Renal cortical epithelial cell (primary cell): ENCODE measurements around the gene PDLIM5. TPM values are rescaled to one million over a fixed set of nuclear protein-coding genes. Genes with fewer than 3 reads are reported as not detected.
"Not testable (repeated sequence)": the region's sequence is repeated elsewhere in the genome, so short reads cannot be mapped to it uniquely, and the experiment has no call there.

Experiments
- DNase-seq: peaks from one replicate; pipeline ENCODE4 v3.0.0-alpha.2; 2011; ENCODE audit warnings: low read depth
- total RNA-seq: library from RNA; depleted of rRNA; stranded (reverse); fragments of >200 nt; gene quantifications from 2 replicates; pipeline ENCODE4 v1.2.3, GENCODE V29; 2014

PDLIM5 gene, protein sequence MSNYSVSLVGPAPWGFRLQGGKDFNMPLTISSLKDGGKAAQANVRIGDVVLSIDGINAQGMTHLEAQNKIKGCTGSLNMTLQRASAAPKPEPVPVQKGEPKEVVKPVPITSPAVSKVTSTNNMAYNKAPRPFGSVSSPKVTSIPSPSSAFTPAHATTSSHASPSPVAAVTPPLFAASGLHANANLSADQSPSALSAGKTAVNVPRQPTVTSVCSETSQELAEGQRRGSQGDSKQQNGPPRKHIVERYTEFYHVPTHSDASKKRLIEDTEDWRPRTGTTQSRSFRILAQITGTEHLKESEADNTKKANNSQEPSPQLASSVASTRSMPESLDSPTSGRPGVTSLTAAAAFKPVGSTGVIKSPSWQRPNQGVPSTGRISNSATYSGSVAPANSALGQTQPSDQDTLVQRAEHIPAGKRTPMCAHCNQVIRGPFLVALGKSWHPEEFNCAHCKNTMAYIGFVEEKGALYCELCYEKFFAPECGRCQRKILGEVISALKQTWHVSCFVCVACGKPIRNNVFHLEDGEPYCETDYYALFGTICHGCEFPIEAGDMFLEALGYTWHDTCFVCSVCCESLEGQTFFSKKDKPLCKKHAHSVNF
- total RNA-seq: 58.0 and 96.0 TPM in 2 replicates

DNA sequence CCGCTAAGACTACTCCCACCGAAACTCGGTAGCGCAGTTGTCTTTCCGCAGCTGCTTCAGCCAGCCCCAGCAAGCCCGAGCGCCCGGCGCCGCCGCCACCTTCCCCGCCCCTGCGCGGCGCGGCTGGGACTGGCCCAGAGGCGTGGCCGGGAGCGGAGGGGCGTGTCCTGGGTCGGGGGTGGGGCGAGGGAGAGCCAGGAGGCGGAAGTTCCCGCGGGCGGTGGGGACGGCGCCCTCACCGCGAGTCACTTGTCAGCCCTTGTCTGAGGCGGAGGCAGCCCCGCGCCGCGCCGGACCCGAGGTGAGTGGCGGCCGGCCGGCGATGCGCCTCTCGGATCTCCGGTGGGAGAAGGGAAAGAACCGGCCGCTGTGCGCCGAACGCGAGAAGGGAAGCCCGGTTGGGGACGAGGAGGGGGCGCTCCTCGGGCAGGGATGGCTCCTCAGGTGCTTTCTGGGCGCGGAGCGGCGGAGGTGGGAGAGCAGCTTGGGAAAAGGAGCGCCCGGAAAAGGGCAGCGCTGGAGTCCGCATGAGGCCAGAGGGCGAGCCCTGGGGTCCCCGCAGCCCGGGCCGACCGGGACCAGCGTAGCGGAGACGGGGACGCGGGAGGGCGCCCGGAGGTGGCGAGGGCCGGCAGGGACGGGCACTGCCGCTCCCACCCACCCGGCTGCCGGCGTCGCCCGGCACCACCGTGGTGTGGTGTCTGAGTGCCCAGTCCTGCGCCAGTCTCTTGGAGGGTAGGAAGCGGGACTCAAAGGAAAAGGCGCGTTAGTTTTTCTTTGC lies at the start of gene PDLIM5:
PDLIM5 (plus strand) TSS at position 248 of the 781 bp plus-strand sequence. CDS start 3,347 bp downstream, outside the sequence.
- peak; percentile 65 for DNase-seq

DNA sequence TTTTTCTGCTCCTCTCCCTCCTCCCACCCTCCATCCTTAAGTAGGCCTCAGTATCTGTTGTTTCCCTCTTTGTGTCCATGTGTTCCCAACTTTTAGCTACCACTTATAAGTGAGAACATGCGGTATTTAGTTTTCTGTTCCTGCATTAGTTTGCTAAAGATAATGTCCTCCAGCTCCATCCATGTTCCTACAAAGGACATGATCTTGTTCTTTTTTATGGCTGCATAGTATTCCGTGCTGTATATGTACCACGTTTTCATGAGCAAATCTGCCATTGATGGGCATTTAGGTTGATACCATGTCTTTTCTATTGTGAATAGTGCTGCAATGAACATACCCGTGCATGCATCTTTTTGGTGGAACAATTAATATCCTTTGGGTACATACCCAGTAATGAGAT lies 49.3 kb upstream of the PDLIM5 start:
- DNase-seq: not testable (repeated sequence)

DNA sequence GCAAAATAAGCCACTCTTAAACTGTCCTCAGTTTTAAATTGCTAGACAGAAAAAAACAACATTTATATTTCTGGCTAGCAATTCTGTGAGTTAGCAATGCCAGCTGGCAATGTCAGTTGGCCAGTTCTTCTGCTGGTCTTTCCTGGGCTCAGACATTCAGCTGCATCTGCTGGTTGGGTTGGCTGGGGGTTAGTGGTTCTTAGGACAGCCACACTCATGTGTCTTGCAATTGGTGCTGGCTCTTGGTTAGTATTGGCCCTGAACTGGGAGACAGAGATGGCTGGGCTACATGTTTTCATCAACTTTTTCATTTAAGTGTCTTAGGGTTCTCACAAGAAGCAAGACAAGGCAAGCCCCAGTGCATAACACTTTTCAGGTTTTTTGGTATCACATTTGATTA lies 48.0 kb upstream of the PDLIM5 start:
- DNase-seq: no peak

DNA sequence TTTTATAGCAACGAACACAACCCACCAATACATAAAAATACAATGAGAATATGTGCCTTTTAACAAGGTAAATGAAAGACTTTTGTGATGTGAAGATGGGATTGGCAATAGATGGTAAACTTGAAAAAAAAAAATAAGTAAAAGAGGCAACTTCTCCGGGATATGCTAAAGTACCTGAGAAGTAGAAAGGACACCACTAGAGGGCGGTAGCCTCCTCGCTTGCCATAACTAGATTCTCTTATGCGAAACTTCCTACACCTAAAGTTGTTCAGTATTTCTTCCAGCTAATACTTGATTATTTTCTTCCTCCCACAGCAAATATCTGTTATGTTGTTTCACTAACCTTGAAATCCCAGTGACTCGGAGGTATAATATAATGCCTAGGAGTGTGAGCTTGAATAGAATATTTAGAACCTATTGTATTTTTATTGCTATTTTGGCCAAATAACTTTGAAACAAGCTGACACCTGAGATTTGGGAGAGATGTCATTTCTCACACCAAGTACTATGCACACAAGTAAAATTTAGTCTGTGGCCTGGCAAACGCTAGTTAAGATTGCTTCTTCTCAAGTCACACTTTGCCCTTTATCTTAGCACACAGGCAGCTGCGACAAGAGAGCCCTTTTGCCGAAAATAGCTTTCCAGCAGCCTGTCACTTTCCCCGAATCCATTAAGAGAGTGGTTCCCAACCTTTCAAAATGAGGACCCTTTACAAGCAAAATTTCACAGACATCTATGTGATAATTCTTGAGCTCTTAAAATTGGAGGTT lies 44.9 kb upstream of the PDLIM5 start:
- peak; percentile 86 for DNase-seq

DNA sequence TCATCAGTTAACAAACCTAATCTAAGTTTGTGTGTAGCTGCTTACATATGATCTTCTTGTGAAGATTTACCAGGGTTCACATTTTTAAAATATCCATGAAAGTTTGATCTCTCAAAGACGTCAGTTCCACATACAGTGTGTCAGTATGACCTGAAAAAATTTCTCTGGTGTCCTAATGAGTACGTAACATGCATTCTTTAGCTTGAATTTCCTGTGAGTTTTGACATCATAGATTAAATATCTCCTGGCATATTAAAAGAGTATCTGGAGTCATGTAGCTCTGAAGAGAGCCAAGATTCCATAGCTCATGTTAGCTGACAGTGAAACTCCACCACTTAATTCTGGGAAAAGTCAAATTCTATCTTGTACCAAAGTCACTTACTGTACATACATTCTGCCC lies 43.9 kb upstream of the PDLIM5 start:
- no peak for DNase-seq

DNA sequence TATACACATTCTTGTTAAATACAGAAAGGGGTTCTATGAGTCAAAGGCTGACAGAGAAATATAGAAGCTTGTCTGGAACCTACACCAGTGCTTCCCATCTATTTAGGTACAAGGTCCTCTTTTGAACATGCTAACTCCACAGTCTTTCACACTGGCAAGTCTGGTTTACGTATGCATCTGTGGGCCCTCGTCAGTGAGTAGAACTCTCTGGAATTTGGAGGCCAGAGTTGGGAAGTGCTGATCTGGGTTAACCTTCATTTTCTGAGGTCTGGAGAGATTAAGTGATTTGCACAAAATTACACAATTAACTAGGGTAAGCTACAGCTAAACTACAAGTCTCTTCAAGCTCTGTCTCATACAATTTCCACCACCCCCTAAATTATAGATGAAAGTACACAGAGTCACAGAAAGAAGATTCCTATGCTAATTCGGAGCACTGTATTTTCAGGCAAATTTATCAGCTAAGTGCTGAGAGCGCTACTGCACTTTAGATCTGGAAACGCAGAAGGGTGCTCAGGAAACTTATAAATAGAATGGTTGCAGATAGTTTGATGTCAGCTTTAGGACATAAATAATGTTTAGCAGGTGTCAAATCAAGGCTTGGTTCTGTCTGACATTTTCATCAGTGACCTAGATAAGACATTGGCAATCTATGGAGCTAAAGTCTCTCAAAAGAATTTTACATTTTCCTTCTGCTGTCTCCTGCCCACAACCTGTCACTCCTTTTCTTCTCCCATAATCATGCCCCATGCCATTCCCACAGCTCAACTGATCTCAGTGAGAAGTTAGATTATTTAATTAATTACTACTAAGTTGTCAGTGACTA lies 43.0 kb upstream of the PDLIM5 start:
- peak; percentile 31 for DNase-seq

DNA sequence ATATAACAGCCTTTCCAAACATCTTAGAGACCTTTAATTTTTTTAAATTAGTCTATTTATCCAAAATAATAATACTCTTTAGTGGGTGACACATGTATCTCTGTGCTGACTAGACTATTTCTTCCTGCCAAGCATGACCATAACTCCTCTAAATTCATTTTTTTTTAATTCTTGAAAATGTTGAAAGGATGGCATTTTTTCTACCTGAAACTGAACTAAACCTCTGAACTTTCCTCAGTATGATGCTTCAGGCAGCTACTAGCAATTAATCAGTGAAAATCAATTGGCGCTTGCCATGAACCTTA lies 42.4 kb upstream of the PDLIM5 start:
- DNase-seq: no peak

DNA sequence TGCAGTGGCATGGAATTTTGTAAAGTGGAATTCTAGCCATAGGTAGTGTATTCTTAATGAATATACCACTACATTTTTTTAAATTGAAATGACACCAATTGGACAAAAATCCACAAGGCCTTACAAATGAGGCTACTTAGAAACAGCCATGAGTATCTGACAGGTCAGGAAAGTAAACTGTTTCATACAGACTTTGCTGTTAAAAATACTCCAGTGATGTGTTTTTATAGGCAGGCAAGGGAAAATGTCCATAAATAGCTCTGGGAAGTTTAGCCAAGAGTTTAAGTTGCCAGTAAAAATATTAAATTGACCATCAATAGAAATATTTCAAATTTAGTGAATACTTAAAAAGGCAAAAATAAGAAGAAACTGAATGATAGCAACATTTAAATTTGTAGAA lies 41.8 kb upstream of the PDLIM5 start:
- peak; percentile 11 for DNase-seq

DNA sequence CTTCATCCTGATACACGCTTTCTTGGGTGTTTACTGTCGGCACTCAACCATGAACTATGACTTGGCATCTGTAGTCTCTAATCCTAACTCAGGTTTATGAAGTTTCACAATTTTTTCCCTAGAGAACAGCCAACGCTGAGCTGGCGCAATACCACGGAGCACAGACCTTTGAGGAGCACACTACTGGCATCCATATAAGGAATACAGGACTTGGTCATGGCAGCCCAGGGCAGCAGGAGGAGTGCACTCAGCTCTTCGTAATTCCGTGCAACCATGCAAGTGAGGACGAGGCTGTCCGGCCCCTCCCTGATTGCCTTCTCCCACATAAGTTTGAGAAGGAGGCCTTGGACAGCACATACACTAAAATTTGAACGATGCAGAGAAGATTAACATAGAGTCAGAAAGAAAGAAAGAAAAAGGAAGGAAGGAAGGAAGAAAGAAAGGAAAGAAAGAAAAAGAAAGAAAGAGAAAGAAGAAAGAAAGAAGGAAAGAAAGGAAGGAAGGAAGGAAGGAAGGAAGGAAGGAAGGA lies 41.0 kb upstream of the PDLIM5 start:
- DNase-seq: peak; percentile 98

DNA sequence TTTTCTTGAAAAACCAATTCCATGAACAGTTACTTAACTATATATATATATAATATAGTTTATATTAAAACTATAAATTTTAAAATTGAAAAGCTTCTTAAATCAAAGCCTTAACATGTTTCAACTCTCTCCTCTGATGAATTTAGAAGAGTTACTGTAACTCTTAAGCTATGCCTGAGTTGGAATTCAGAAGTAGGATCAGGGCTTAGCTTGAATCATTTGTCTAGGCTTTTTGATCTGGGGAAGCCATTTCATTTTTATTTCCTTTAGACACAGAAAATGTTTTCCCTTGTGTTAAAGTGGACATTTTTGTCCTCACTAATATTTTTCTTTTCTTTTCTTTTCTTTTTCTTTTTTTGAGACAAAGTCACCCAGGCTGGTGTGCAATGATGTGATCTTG lies 40.4 kb upstream of the PDLIM5 start:
- peak; percentile 14 for DNase-seq

DNA sequence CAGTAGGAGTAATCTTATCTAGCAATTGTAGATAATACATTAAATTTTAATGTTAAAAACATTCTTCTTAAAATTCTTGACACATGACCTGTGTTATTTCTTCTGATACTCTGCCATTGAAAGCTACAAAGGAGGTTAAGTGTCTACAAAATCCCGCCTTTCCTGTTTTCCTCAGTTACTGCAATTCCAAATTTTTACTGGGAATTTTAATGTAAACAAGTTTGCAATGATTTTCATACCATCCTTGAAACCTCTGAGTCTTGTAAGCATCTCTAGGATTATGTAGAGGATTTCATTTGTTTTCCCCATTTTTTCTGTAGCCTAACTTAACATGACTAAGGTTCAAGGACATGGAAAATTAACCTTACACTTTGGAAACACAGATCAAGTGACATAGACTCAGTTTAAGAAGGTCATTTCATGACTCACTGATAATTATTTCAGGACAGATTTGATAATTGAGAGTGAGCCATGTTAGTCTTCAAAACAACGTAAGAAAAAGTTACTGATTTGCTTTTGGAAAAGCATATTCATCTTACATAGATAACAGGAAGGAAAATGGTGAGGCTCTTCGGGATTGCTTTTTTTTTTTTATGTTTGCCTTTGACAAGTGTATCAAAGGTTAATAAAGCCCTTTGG lies 39.6 kb upstream of the PDLIM5 start:
- no peak for DNase-seq

DNA sequence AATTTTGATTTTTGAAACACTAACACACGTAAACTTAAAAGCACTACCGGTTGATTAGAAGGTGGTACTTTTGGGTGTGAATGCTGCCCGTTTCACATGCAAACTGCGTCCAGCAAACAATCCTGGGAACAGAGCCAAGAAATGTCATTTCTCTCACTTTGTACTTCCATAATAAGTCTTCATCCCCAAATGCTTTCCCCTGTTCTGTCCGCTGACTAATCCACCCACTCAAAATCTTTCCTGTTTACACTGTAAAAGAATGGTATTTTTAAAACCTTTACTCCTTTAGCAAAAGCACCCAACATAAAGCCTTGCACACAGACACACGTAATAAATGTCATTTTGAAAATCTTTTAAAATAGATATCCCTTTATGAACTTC lies 39.1 kb upstream of the PDLIM5 start:
- DNase-seq: peak; percentile 97

DNA sequence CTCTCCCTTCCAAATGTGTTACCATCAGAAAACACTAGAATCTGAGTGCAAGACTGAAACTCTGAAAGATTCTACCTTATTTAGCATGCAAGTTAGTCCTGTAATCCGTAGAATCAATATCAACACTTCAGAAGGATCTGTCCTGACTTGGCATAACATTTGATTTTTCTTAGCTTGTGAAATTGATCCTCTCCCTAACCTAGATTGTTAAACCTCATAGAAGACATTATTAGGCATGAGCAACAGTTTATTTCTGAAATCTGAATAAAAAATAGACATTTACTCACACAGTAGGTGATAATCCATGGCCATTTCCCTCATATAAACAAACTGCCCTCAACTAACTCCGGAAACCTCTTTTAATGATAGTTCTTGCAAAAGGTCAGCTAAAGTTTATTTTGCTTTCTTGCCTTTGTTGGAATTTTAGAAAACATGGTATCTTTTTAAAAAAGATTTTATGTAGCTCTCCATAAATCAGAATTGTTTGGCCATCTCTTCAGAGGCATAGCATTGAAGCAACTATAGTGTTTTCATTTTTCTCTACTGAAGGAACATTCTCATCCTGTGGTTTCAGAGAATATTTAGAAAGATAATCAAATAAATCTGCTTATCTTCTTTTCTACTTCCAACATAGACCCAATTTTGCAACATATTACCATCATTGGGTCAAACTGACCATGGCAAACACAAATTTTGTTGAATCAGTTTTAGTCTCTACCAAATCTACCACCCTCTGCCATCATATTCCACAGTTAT lies 38.5 kb upstream of the PDLIM5 start:
- no peak for DNase-seq

DNA sequence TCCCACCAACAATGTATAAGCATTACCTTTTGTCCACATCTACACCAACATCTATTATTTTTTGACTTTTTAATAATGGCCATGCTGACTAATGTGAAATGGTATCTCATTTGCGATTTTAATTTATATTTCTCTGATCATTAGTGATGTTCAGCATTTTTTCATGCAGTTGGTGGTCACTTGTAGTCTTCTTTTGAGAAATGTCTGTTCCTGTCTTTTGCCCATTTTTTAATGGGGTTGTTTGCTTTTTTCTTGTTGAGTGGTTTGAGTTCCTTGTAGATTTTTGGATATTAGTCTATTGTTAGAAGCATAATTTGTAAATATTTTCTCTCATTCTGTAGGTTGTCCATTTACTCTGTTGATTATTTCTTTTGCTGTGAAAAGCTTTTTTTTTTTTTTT lies 36.8 kb upstream of the PDLIM5 start:
- DNase-seq: no peak

DNA sequence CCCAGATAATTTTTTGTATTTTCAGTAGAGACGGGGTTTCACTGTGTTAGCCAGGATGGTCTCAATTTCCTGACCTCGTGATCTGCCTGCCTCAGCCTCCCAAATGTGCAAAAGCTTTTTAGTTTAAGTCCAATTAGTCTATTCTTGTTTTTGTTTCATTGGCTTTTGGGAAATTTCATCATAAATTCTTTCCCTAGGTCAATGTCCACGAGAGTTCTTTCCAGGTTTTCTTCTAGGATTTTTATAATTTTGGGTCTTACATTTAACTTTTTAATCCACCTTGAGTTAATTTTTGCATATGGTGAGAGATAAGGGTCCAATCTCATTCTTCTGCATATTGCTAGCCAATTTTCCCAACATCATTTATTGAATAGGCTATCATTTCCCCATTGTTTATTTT lies 36.3 kb upstream of the PDLIM5 start:
- DNase-seq: no peak

DNA sequence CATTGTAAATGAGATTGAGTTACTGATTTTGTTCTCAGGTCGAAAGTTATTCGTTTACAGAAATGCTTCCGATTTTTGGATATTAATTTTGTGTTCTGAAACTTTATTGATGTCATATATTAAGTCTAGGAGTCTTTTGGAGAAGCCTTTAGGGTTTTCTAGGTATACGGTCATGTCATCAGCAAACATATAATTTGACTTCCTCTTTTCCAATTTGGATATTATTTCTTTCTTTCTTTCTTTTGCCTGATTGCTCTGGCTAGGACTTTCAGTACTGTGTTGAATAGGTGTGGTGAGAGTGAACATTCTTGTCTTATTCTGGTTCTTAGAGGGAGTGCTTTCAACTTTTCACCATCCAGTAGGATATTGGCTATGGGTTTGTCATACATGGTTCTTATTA lies 35.4 kb upstream of the PDLIM5 start:
- no peak for DNase-seq

DNA sequence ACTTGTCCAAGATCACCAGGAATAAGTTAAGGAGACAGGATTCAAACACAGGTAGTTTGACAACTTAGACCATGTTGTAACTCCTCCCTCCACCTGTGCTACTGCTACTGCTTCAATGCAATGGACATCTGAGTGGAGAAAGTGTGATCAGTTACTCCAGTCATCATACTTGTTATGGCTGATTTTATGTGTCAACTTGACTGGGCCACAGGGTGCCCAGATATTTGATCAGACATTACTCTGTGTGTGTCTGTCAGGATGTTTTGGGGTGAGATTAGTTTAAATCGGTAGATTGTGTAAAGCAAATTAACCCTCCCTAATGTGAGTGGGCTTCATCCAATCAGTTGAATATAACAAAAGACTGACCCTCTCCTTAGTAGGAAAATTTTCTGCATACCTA lies 34.8 kb upstream of the PDLIM5 start:
- DNase-seq: no peak

DNA sequence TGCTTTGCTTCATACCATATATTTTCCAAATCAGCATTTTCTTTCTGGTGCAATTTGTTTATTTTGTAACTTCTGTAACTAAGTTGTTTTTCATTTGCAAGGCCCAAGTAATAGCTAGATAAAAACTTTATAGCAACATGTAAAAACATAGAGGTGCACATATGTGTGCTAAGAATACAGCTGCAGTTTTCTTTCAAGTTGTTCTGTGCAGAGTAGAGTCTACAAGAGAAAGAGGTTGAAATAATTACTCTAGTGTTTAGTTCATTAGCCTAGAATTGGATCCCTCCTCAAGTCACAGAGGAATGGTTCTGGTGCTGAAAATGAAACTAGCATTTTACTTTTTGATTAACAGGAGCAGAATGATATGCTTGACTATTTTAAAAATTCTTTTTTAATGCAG lies 32.2 kb upstream of the PDLIM5 start:
- no peak for DNase-seq

DNA sequence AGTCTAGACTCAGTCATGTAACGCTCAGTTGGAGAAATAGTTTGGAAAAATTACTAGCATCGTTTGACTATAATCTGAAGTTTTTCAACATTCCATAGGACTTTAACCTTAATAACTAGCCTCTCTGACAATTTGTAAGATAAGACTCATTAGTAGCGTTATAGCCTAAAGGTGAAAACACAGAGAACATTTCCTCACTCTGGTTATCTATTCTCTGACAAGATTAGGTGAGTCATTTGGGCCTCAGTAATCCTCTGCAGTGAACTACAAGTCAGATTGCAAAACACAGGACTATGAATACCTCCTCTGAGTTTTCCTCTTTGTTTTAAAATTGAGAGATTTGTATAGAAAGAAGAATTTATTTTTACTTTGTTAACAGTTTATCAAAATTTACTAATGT lies 31.8 kb upstream of the PDLIM5 start:
- DNase-seq: peak; percentile 90

DNA sequence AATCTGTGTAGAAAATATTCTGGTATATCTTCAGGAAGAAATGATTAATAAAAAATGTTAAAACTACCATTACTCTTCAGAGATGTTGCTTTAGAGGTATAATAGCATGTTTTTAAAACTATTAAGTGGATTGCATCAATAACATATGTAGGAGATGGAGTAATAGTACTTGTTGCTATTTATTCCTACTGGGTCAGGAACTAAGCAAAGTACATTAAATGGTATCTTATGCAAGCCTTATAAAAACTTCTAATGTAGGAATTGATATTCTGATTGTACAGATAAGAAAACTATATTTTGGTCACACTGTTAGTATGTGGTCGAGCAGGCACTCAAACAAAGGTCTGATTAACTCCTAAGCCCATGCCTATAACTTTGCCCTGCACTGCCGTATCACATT lies 31.4 kb upstream of the PDLIM5 start:
- peak; percentile 9 for DNase-seq
